Adrenal gland (tissue), 12 donors: ENCODE results near the gene R3HDM4. TPM values are rescaled to one million over a fixed set of nuclear protein-coding genes. Genes with fewer than 3 reads are reported as not detected.

Source experiments
- DNase-seq, 7 donors: peaks; one replicate each; pipeline ENCODE4 v3.0.0-alpha.2; 2019 to 2020
- H3K27ac ChIP-seq, 5 donors: fragments of 200-600 bp; sonication (generic) in 4 of 5; 1 replicate in 3 of 5; 2 replicates in 2 of 5; pipeline versions ENCODE4 v1.5.1 to v1.8.0; 2016 to 2020; ENCODE audit warnings: mild to moderate bottlenecking in 1 of 5
- H3K27me3 ChIP-seq: fragments of 200-600 bp; 2 replicates; pipeline ENCODE4 v1.8.0; 2021
- H3K36me3 ChIP-seq, 2 donors: fragments of 200-600 bp; replicated peaks in 1 of 2; 1 replicate in 1 of 2; 2 replicates in 1 of 2; pipeline versions ENCODE4 v1.5.1 to v1.8.0; 2018 to 2022
- H3K4me1 ChIP-seq, 2 donors: fragments of 200-600 bp; replicated peaks in 1 of 2; 1 replicate in 1 of 2; 2 replicates in 1 of 2; pipeline versions ENCODE4 v1.5.1 to v1.8.0; 2018 to 2021
- H3K4me3 ChIP-seq, 4 donors: fragments of 200-600 bp; sonication (generic) in 3 of 4; one replicate each; pipeline ENCODE4 v1.5.1; 2016 to 2018
- H3K9me3 ChIP-seq, 3 donors: fragments of 200-600 bp; sonication (generic) in 1 of 3; replicated peaks in 1 of 3; 1 replicate in 2 of 3; 2 replicates in 1 of 3; pipeline versions ENCODE4 v1.5.1 to v1.8.0; 2016 to 2021
- CTCF ChIP-seq, 6 experiments: fragments of 450-650 bp in 4 of 6; fragments of 200-600 bp in 2 of 6; sonication (generic) in 1 of 6; IDR thresholded peaks; 1 replicate in 5 of 6; 2 replicates in 1 of 6; pipeline versions ENCODE4 v1.5.1 to v1.8.0; 2016 to 2021; ENCODE audit warnings: antibody characterized with exemption in 6 of 6, mild to moderate bottlenecking in 2 of 6, moderate library complexity in 1 of 6
- POLR2A ChIP-seq, 2 donors: fragments of 450-650 bp; IDR thresholded peaks; one replicate each; pipeline ENCODE4 v1.6.1; 2017; ENCODE audit warnings: antibody characterized with exemption in 2 of 2, mild to moderate bottlenecking in 2 of 2, moderate library complexity in 1 of 2
- WGBS, 4 donors: extraction: QIAGEN DNeasy Blood & Tissue Kit in 2 of 4; methylation state at CpG; one replicate each; pipeline versions ENCODE4 v1.1.5 to v1.1.7; 2013 to 2017; 5-methylcytosine and 5-hydroxymethylcytosine counted together
- intact Hi-C, 2 donors: fragments of 100-400 bp; cut with DNase I; formaldehyde crosslinking; loops; one replicate each; pipeline versions ENCODE4 v1.14.1 to v1.15.0; 2022 to 2023
- polyA plus RNA-seq, 3 donors: library from polyadenylated mRNA; stranded (reverse); fragments of 200-250 nt in 2 of 3; fragments of 350-450 nt in 1 of 3; fragmentation: Illumina TruSeq in 1 of 3; extraction: RNeasy Lipid Tissue Mini Kit (QIAGEN cat#74804) in 1 of 3; gene quantifications; one replicate each; pipeline ENCODE4 v1.2.3, GENCODE V29; 2013 to 2014
- total RNA-seq, 9 donors: library from RNA; depleted of rRNA in 4 of 9; stranded (reverse); fragments of >200 nt in 4 of 9; fragments of 120-200 nt in 1 of 9; fragmentation: NEBNext Ultra II Directional in 1 of 9; extraction: Animal tissue kit (Norgen Biotek cat#: 25700) in 1 of 9; gene quantifications; one replicate each; pipeline versions ENCODE4 v1.1.0 to v1.2.4, GENCODE V29; 2013 to 2023
- donor health status: healthy with polysubstance abuse.
- donor health status: Bipolar disorder and iron deficiency.
- donor health status: DM: yes; HTN: yes; CAD: no.
- donor health status: DM: no; HTN: no; CAD: no.
- donor health status: DM: no; HTN: no; CAD: no.
- donor health status: DM: yes; HTN: yes; CAD: no.

The R3HDM4 gene
- total and polyA plus RNA-seq, 12 donors, result 8.9 to 59.5 (median 29.6) TPM

- 90 to 93% (median 92%) methylated on average over 18 to 37 of the region's 37 CpGs for WGBS, 4 donors
- TF ChIP-seq CTCF (IDR thresholded peaks at IDR 0.05) (no peak), POLR2A (IDR thresholded peaks at IDR 0.05) (no peak)
- Histone ChIP-seq H3K36me3 (no peaks in the 10 kb centered on the region), H3K27me3 (no peaks in the 10 kb centered on the region), H3K4me1 (peaks cover 5 to 15% of the 10 kb centered on the region in 2 donors), H3K9me3 (no peaks in the 10 kb centered on the region), H3K4me3 (no peak overlapping the region), H3K27ac (no peak overlapping the region)
- DNase-seq, result no peak
- intact Hi-C loops, result no loop called here
These were observed 32.6 kb upstream of the R3HDM4 start for GRCh38 chr19:945401-946252.

- TF ChIP-seq POLR2A (IDR thresholded peaks at IDR 0.05) (no peak), CTCF (IDR thresholded peaks at IDR 0.05) (no peak)
- Histone ChIP-seq H3K9me3 (no peaks in the 10 kb centered on the region), H3K27ac (no peak overlapping the region), H3K36me3 (no peaks in the 10 kb centered on the region), H3K27me3 (no peaks in the 10 kb centered on the region), H3K4me1 (peaks cover 13 to 20% of the 10 kb centered on the region in 2 donors), H3K4me3 (no peak overlapping the region)
- WGBS, 4 donors, result 52 to 72% (median 69%) methylated on average over 20 to 22 of the region's 22 CpGs
- DNase-seq, result no peak
- intact Hi-C loops, result no loop called here
These were observed 31.7 kb upstream of the R3HDM4 start for GRCh38 chr19:944663-945241.

DNA sequence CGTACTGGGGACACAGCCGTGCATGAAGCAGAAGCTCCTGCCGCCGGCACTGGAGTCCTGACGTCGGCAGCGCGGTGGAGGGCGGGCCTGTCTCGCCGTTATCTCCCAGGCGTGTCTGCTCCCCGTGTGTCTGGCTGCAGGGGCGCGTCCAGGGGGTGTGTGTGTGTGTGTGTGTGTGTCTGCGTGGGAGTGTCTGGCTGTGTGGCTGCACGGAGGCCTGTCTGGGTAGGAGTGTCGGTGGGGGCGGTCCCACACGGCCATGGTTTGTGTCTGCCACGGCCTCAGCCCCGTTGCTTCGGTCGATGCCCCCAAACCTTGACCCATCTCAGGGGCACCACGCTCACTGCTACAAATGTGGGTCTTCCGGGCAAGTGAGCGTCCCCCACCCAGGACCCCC, 31.1 kb upstream of the R3HDM4 start:
- H3K27ac ChIP-seq, result no peak overlapping the region
- TF ChIP-seq POLR2A (IDR thresholded peaks at IDR 0.05) (no peak), CTCF (IDR thresholded peaks at IDR 0.05) (no peak)
- no peak overlapping the region for H3K4me3 ChIP-seq
- H3K27me3 ChIP-seq, result no peaks in the 10 kb centered on the region
- 32 to 95% (median 50%) methylated on average over 4 to 27 of the region's 27 CpGs; no CpG with 5 or more reads in 1 of the 4 donors for WGBS, 4 donors
- intact Hi-C loops, result no loop called here
- peaks cover 13 to 20% of the 10 kb centered on the region in 2 donors for H3K4me1 ChIP-seq
- peak in 6 of 7 donors; percentile 49 to 82 (median 56) for DNase-seq
- H3K36me3 ChIP-seq, result no peaks in the 10 kb centered on the region
- no peaks in the 10 kb centered on the region for H3K9me3 ChIP-seq

- Histone ChIP-seq H3K4me3 (no peak overlapping the region), H3K27me3 (no peaks in the 10 kb centered on the region), H3K4me1 (peaks cover 13 to 20% of the 10 kb centered on the region in 2 donors), H3K36me3 (no peaks in the 10 kb centered on the region), H3K27ac (no peak overlapping the region), H3K9me3 (no peaks in the 10 kb centered on the region)
- WGBS, 4 donors, result 93 to 94% (median 93%) methylated on average over 7 to 17 of the region's 17 CpGs
- TF ChIP-seq CTCF (IDR thresholded peaks at IDR 0.05) (no peak), POLR2A (IDR thresholded peaks at IDR 0.05) (no peak)
- no peak for DNase-seq
- intact Hi-C loops, result no loop called here
These were observed 30.6 kb upstream of the R3HDM4 start for GRCh38 chr19:943551-944170.
